ENCODE results near the gene USP37.

The USP37 gene

GRCh38 chr2:218444692-218445357 is 123.3 kb downstream of the USP37 start:
- no peak overlapping the region for H3K4me3 ChIP-seq (ENCODE audit: low read length)
- no peak overlapping the region for H3K4me2 ChIP-seq (ENCODE audit: low read length)
- H3K27ac ChIP-seq (ENCODE audit: low read depth, low read length), result no peak overlapping the region

GRCh38 chr2:218438596-218438995 is 129.6 kb downstream of the USP37 start:
- Histone ChIP-seq H3K4me1 (ENCODE audit: control insufficient read depth, low read length) (peaks cover 21% of the 10 kb centered on the region), H3K36me3 (ENCODE audit: control insufficient read depth, low read length) (no peaks in the 10 kb centered on the region), H3K27ac (ENCODE audit: low read depth, low read length) (no peak overlapping the region), H3K27me3 (ENCODE audit: control insufficient read depth, low read length) (no peaks in the 10 kb centered on the region), H3K79me2 (ENCODE audit: control insufficient read depth, low read length) (no peaks in the 10 kb centered on the region), H4K20me1 (ENCODE audit: control insufficient read depth, insufficient read depth, low read depth, low read length) (no peaks in the 10 kb centered on the region), H3F3A (ENCODE audit: control insufficient read depth, insufficient read depth) (0 out of 2 replicates have a peak, but pooled peaks cover 2% of the 10 kb centered on the region), H3K9me2 (replicated peaks; ENCODE audit: control insufficient read depth, low read length) (no peaks in the 10 kb centered on the region), H3K4me2 (ENCODE audit: low read length) (peak overlapping the region; percentile 60), H3K9me3 (ENCODE audit: control insufficient read depth, insufficient read depth, low read length) (no peaks in the 10 kb centered on the region), H3K4me3 (ENCODE audit: low read length) (no peak overlapping the region)
- TF ChIP-seq EZH2phosphoT487 (IDR thresholded peaks at IDR 0.05; ENCODE audit: borderline replicate concordance, low read length), result no peak
- no peak for TF ChIP-seq CTCF (IDR thresholded peaks at IDR 0.05; ENCODE audit: low read depth, low read length, poor library complexity, severe bottlenecking)

More at GRCh38 chr2:218444692-218445357, 123.3 kb downstream of the USP37 start:
- H3K9me3 ChIP-seq (ENCODE audit: control insufficient read depth, insufficient read depth, low read length), result no peaks in the 10 kb centered on the region
- H3F3A ChIP-seq (ENCODE audit: control insufficient read depth, insufficient read depth), result 0 out of 2 replicates have a peak, but pooled peaks cover 2% of the 10 kb centered on the region
- H3K27me3 ChIP-seq (ENCODE audit: control insufficient read depth, low read length), result no peaks in the 10 kb centered on the region
- H3K79me2 ChIP-seq (ENCODE audit: control insufficient read depth, low read length), result no peaks in the 10 kb centered on the region
- H4K20me1 ChIP-seq (ENCODE audit: control insufficient read depth, insufficient read depth, low read depth, low read length), result no peaks in the 10 kb centered on the region
- H3K4me1 ChIP-seq (ENCODE audit: control insufficient read depth, low read length), result peaks cover under 1% of the 10 kb centered on the region; the same call in 1 of the 2 replicates
- TF ChIP-seq EZH2phosphoT487 (IDR thresholded peaks at IDR 0.05; ENCODE audit: borderline replicate concordance, low read length) (no peak), CTCF (IDR thresholded peaks at IDR 0.05; ENCODE audit: low read depth, low read length, poor library complexity, severe bottlenecking) (no peak)
- no peaks in the 10 kb centered on the region for H3K9me2 ChIP-seq (replicated peaks; ENCODE audit: control insufficient read depth, low read length)
- H3K36me3 ChIP-seq (ENCODE audit: control insufficient read depth, low read length), result peaks cover 15% of the 10 kb centered on the region

- H3K79me2 ChIP-seq (ENCODE audit: control insufficient read depth, low read length), result no peaks in the 10 kb centered on the region
- H3K4me3 ChIP-seq (ENCODE audit: low read length), result no peak overlapping the region
- no peak for TF ChIP-seq CTCF (IDR thresholded peaks at IDR 0.05; ENCODE audit: low read depth, low read length, poor library complexity, severe bottlenecking)
- TF ChIP-seq EZH2phosphoT487 (IDR thresholded peaks at IDR 0.05; ENCODE audit: borderline replicate concordance, low read length), result no peak
- H3K9me3 ChIP-seq (ENCODE audit: control insufficient read depth, insufficient read depth, low read length), result no peaks in the 10 kb centered on the region
- H3K4me2 ChIP-seq (ENCODE audit: low read length), result no peak overlapping the region
- H3K9me2 ChIP-seq (replicated peaks; ENCODE audit: control insufficient read depth, low read length), result no peaks in the 10 kb centered on the region
- H3K27ac ChIP-seq (ENCODE audit: low read depth, low read length), result no peak overlapping the region
- no peaks in the 10 kb centered on the region for H4K20me1 ChIP-seq (ENCODE audit: control insufficient read depth, insufficient read depth, low read depth, low read length)
- H3K27me3 ChIP-seq (ENCODE audit: control insufficient read depth, low read length), result no peaks in the 10 kb centered on the region
- peaks cover 21% of the 10 kb centered on the region for H3K4me1 ChIP-seq (ENCODE audit: control insufficient read depth, low read length)
- no peaks in the 10 kb centered on the region for H3K36me3 ChIP-seq (ENCODE audit: control insufficient read depth, low read length)
- 0 out of 2 replicates have a peak, but pooled peaks cover 2% of the 10 kb centered on the region for H3F3A ChIP-seq (ENCODE audit: control insufficient read depth, insufficient read depth)
Observed at GRCh38 chr2:218437969-218438368, 130.2 kb downstream of the USP37 start.

Measured in DOHH2 (cell line).